Tibial artery (tissue), 4 donors: ENCODE measurements around the gene IMMP2L.
"Not testable (repeated sequence)": the region's sequence is repeated elsewhere in the genome, so short reads cannot be mapped to it uniquely, and the experiment has no call there.

Source experiments
- DNase-seq, 2 donors: peaks; one replicate each; pipeline ENCODE4 v3.0.0-alpha.2; 2019
- H3K27ac ChIP-seq, 2 donors: fragments of 200-600 bp; sonication (generic) in 1 of 2; 1 replicate in 1 of 2; 2 replicates in 1 of 2; pipeline ENCODE4 v1.5.1; 2018 to 2019; ENCODE audit warnings: mild to moderate bottlenecking in 1 of 2
- H3K27me3 ChIP-seq, 2 donors: fragments of 200-600 bp; sonication (generic) in 1 of 2; one replicate each; pipeline versions ENCODE4 v1.5.1 to v1.6.0; 2016 to 2019
- H3K36me3 ChIP-seq, 3 donors: fragments of 200-600 bp; sonication (generic) in 2 of 3; one replicate each; pipeline ENCODE4 v1.5.1; 2016 to 2019; ENCODE audit warnings: mild to moderate bottlenecking in 2 of 3
- H3K4me1 ChIP-seq, 4 donors: fragments of 200-600 bp; sonication (generic) in 2 of 4; 1 replicate in 3 of 4; 2 replicates in 1 of 4; pipeline ENCODE4 v1.5.1; 2016 to 2019
- H3K4me3 ChIP-seq, 2 donors: fragments of 200-600 bp; sonication (generic) in 1 of 2; 1 replicate in 1 of 2; 2 replicates in 1 of 2; pipeline ENCODE4 v1.5.1; 2018 to 2019; ENCODE audit warnings: mild to moderate bottlenecking in 2 of 2
- H3K9me3 ChIP-seq, 3 donors: fragments of 200-600 bp; sonication (generic) in 1 of 3; one replicate each; pipeline ENCODE4 v1.5.1; 2016 to 2019
- intact Hi-C: fragments of 100-400 bp; cut with DNase I; formaldehyde crosslinking; loops from one replicate; pipeline ENCODE4 v1.15.0; 2023; ENCODE audit warnings: low total_unique reads
- TF ChIP-seq, protein P1 (sequence below), 2 experiments: fragments of 200-600 bp in 1 of 2; fragments of 450-650 bp in 1 of 2; IDR thresholded peaks; one replicate each; pipeline ENCODE4 v1.5.1; 2017 to 2019; ENCODE audit warnings: antibody characterized with exemption in 2 of 2, mild to moderate bottlenecking in 1 of 2, moderate library complexity in 1 of 2

IMMP2L gene

DNA sequence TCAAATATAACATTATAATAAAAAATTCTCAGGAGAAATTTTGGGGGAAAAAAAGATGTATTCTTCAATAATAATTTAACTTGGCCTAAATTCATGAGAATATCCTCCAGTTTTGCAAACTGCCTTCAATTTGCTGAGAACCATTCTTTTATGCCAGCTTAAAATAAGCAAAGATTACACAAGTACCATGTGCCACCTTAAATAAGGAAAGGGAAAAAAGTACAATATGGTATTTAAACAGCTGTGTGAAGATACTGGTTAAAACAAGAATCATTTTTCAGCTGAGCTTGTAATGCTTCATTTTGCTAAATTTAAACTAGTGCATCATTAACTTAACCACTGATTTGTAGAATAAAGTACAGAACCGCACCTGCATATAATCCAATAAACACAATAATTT, 253.6 kb downstream of the IMMP2L start:
- Histone ChIP-seq H3K27ac (no peak overlapping the region), H3K27me3 (no peaks in the 10 kb centered on the region), H3K9me3 (no peaks in the 10 kb centered on the region), H3K4me3 (no peak overlapping the region), H3K4me1 (peaks cover 0 to 3% (median 0%) of the 10 kb centered on the region in 4 donors), H3K36me3 (no peaks in the 10 kb centered on the region)
- no peak for DNase-seq
- intact Hi-C loops = no loop called here
- TF ChIP-seq, protein P1, sequence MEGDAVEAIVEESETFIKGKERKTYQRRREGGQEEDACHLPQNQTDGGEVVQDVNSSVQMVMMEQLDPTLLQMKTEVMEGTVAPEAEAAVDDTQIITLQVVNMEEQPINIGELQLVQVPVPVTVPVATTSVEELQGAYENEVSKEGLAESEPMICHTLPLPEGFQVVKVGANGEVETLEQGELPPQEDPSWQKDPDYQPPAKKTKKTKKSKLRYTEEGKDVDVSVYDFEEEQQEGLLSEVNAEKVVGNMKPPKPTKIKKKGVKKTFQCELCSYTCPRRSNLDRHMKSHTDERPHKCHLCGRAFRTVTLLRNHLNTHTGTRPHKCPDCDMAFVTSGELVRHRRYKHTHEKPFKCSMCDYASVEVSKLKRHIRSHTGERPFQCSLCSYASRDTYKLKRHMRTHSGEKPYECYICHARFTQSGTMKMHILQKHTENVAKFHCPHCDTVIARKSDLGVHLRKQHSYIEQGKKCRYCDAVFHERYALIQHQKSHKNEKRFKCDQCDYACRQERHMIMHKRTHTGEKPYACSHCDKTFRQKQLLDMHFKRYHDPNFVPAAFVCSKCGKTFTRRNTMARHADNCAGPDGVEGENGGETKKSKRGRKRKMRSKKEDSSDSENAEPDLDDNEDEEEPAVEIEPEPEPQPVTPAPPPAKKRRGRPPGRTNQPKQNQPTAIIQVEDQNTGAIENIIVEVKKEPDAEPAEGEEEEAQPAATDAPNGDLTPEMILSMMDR (IDR thresholded peaks at IDR 0.05) = no peak

DNA sequence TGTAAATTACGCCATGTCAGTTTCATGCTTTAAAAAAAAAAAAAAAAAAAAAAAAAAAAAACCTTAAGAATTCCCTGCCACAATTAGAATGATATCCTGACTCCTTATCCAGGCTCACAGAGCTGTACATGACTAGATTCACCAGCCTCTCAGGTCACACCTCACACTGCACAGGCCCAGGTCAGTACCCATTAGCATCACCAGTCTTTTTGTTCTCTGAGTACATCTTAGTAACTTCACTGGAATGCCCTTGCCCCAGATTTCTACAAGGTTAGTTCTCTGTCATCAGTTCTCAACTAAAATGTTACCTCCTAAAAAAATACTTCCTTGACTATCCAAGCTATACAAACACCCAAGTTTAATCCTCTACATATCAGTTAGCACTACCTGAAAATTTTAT, 260.4 kb downstream of the IMMP2L start:
- no peak overlapping the region for H3K27ac ChIP-seq
- TF ChIP-seq, protein P1 (IDR thresholded peaks at IDR 0.05) = no peak
- intact Hi-C loops = no loop called here
- H3K27me3 ChIP-seq = no peaks in the 10 kb centered on the region
- H3K4me3 ChIP-seq = no peak overlapping the region
- H3K9me3 ChIP-seq = no peaks in the 10 kb centered on the region
- H3K36me3 ChIP-seq = no peaks in the 10 kb centered on the region
- DNase-seq = no peak
- peaks cover 0 to 22% (median 0%) of the 10 kb centered on the region in 4 donors for H3K4me1 ChIP-seq

GRCh38 chr7:111294494-111294893, 267.8 kb downstream of the IMMP2L start:
- intact Hi-C loops = no loop called here

GRCh38 chr7:111292026-111292470, 270.2 kb downstream of the IMMP2L start:
- H3K27me3 ChIP-seq = no peaks in the 10 kb centered on the region
- no peak for DNase-seq
- no peaks in the 10 kb centered on the region for H3K36me3 ChIP-seq
- no peaks in the 10 kb centered on the region for H3K9me3 ChIP-seq
- H3K4me1 ChIP-seq = peaks cover 0 to 31% (median 10%) of the 10 kb centered on the region in 4 donors
- no peak overlapping the region for H3K27ac ChIP-seq
- TF ChIP-seq, protein P1 (IDR thresholded peaks at IDR 0.05) = no peak
- intact Hi-C loops = no loop called here
- no peak overlapping the region for H3K4me3 ChIP-seq

More at GRCh38 chr7:111294494-111294893, 267.8 kb downstream of the IMMP2L start:
- no peaks in the 10 kb centered on the region for H3K36me3 ChIP-seq
- no peak for DNase-seq
- no peak overlapping the region for H3K27ac ChIP-seq
- no peaks in the 10 kb centered on the region for H3K27me3 ChIP-seq
- no peaks in the 10 kb centered on the region for H3K9me3 ChIP-seq
- H3K4me1 ChIP-seq = peaks cover 0 to 51% (median 10%) of the 10 kb centered on the region in 4 donors
- H3K4me3 ChIP-seq = no peak overlapping the region
- TF ChIP-seq, protein P1 (IDR thresholded peaks at IDR 0.05) = no peak

DNA sequence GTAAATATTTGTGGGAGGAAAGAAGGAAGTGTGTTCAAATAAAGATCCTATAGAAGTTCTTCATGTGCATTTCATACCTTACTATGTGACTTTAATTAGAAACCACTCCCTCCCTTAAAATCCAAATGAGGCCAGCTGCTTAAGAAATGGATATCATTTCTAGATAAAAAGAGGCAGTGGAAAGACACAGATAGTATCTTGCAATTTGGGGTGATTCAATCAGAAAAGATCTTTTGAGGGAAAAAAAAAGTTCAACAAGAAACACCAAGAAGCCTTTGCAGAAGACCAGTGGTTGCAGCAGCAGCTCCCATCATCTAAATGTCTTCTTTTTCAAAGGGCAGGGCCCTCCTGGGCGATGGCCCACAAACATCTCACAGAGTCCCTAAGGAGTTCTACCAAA, 271.3 kb downstream of the IMMP2L start:
- DNase-seq = no peak
- H3K36me3 ChIP-seq = no peaks in the 10 kb centered on the region
- TF ChIP-seq, protein P1 (IDR thresholded peaks at IDR 0.05) = no peak
- H3K27ac ChIP-seq = no peak overlapping the region
- no peaks in the 10 kb centered on the region for H3K9me3 ChIP-seq
- H3K4me3 ChIP-seq = no peak overlapping the region
- intact Hi-C loops = no loop called here
- H3K27me3 ChIP-seq = no peaks in the 10 kb centered on the region
- H3K4me1 ChIP-seq = peaks cover 0 to 26% (median 10%) of the 10 kb centered on the region in 4 donors

GRCh38 chr7:111290419-111290818, 271.9 kb downstream of the IMMP2L start:
- Histone ChIP-seq H3K27ac (no peak overlapping the region), H3K4me3 (no peak overlapping the region), H3K27me3 (no peaks in the 10 kb centered on the region), H3K9me3 (no peaks in the 10 kb centered on the region), H3K4me1 (peaks cover 0 to 26% (median 10%) of the 10 kb centered on the region in 4 donors), H3K36me3 (no peaks in the 10 kb centered on the region)
- no peak for DNase-seq
- intact Hi-C loops = no loop called here
- TF ChIP-seq, protein P1 (IDR thresholded peaks at IDR 0.05) = no peak

DNA sequence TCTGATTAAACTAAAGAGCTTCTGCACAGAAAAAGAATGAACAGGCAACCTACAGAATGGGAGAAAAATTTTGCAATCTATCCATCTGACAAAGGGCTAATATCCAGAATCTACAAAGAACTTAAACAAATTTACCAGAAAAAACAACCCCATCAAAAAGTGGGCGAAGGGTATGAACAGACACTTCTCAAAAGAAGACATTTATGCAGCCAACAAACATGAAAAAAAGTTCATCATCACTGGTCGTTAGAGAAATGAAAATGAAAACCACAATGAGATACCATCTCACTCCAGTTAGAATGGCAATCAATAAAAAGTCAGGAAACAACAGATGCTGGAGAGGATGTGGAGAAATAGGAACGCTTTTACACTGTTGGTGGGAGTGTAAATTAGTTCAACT, 273.9 kb downstream of the IMMP2L start:
- intact Hi-C loops, DNase-seq, H3K27ac ChIP-seq, H3K4me3 ChIP-seq, H3K9me3 ChIP-seq, H3K27me3 ChIP-seq, H3K36me3 ChIP-seq: not testable (repeated sequence)
- H3K4me1 ChIP-seq = peaks cover 0 to 26% (median 10%) of the 10 kb centered on the region in 4 donors
